Measurements from ENCODE around the gene CEP95.

The CEP95 gene

GRCh38 chr17:64496786-64497564 is 9.8 kb upstream of the CEP95 start, which contains the start of gene POLG2:
POLG2 (minus strand) TSS chr17:64497054; CDS start chr17:64496968, 86 bp downstream.
- DNase-seq = peak; percentile 93

GRCh38 chr17:64497565-64498035 is 9.2 kb upstream of the CEP95 start:
- no peak for DNase-seq

- DNase-seq = no peak
These were observed 8.2 kb upstream of the CEP95 start for GRCh38 chr17:64498308-64499203.

- no peak for DNase-seq
These were observed 6.8 kb upstream of the CEP95 start for GRCh38 chr17:64499805-64500486.

- DNase-seq = no peak
These were observed 6.3 kb upstream of the CEP95 start for GRCh38 chr17:64500487-64500859.

GRCh38 chr17:64500862-64501765 is 5.7 kb upstream of the CEP95 start:
- no peak for DNase-seq

GRCh38 chr17:64502021-64502420 is 4.8 kb upstream of the CEP95 start:
- DNase-seq = no peak

- no peak for DNase-seq
These were observed 4.0 kb upstream of the CEP95 start for GRCh38 chr17:64502809-64503208.

GRCh38 chr17:64503341-64503740 is 3.4 kb upstream of the CEP95 start:
- no peak for DNase-seq

- no peak for DNase-seq
These were observed 2.7 kb upstream of the CEP95 start for GRCh38 chr17:64503821-64504768.

- DNase-seq = no peak
These were observed 1.9 kb upstream of the CEP95 start for GRCh38 chr17:64504769-64505339.

GRCh38 chr17:64505340-64506200 is 1.2 kb upstream of the CEP95 start:
- peak; percentile 67 for DNase-seq

GRCh38 chr17:64506201-64506575 is 589 bp upstream of the CEP95 start, which contains the start of gene DDX5:
DDX5 (minus strand) TSS chr17:64506289; CDS start chr17:64506119, 170 bp downstream.
- peak; percentile 99 for DNase-seq

GRCh38 chr17:64507413-64507782 is 621 bp downstream of the CEP95 start:
- no peak for DNase-seq

GRCh38 chr17:64508683-64509082 is 1.9 kb downstream of the CEP95 start:
- no peak for DNase-seq

- no peak for DNase-seq
These were observed 2.4 kb downstream of the CEP95 start for GRCh38 chr17:64509179-64509578.

GRCh38 chr17:64515419-64515818 is 8.6 kb downstream of the CEP95 start:
- no peak for DNase-seq

GRCh38 chr17:64515829-64516228 is 9.1 kb downstream of the CEP95 start:
- DNase-seq = no peak

GRCh38 chr17:64519601-64520000 is 12.8 kb downstream of the CEP95 start:
- no peak for DNase-seq
